Mucosa of descending colon (tissue), 3 donors: ENCODE data around the gene CLMN. TPM values are rescaled to one million over a fixed set of nuclear protein-coding genes. Genes with fewer than 3 reads are reported as not detected.

Source experiments
- ATAC-seq: fragments of 200-7000 bp; cut with Tn5 transposase; one replicate; pipeline ENCODE4 v1.9.1; 2020; ENCODE audit warnings: mild to moderate bottlenecking, moderate library complexity
- DNase-seq, 3 donors: peaks; one replicate each; pipeline ENCODE4 v3.0.0-alpha.2; 2020
- H3K36me3 ChIP-seq: fragments of 200-600 bp; one replicate; pipeline ENCODE4 v1.8.0; 2021; ENCODE audit warnings: low read depth, mild to moderate bottlenecking
- H3K4me1 ChIP-seq: fragments of 200-600 bp; one replicate; pipeline ENCODE4 v1.8.0; 2021; ENCODE audit warnings: low read depth, mild to moderate bottlenecking
- H3K4me3 ChIP-seq: fragments of 200-600 bp; one replicate; pipeline ENCODE4 v1.8.0; 2021; ENCODE audit warnings: mild to moderate bottlenecking
- H3K9me3 ChIP-seq: fragments of 200-600 bp; one replicate; pipeline ENCODE4 v1.8.0; 2021; ENCODE audit warnings: mild to moderate bottlenecking
- CTCF ChIP-seq: fragments of 200-600 bp; IDR thresholded peaks from one replicate; pipeline ENCODE4 v1.8.0; 2022; ENCODE audit warnings: antibody characterized with exemption, mild to moderate bottlenecking
- intact Hi-C, 2 donors: fragments of 100-400 bp; cut with DNase I in 1 of 2; cut with micrococcal nuclease in 1 of 2; formaldehyde crosslinking; loops; one replicate each; pipeline versions ENCODE4 v1.11.0 to v1.11.1; 2022; cut with DNase I, micrococcal nuclease
- total RNA-seq, 3 donors: library from RNA; stranded (reverse); fragmentation: NEBNext Ultra II Directional in 2 of 3; extraction: Animal tissue kit (Norgen Biotek cat#: 25700) in 2 of 3; gene quantifications; one replicate each; pipeline versions ENCODE4 v1.2.1 to v1.2.4, GENCODE V29; 2021 to 2023
- donor health status: DM: no; HTN: no; CAD: no; lungs with moderate emphysema.
- donor health status: DM: no; HTN: no; CAD: no.
- donor health status: DM: no; HTN: yes; CAD: no.

CLMN gene
- total RNA-seq, 3 donors from 2014 or later = 73.7 to 200 (median 132) TPM

- no peak for TF ChIP-seq CTCF
- Histone ChIP-seq H3K36me3 (no peaks in the 10 kb centered on the region), H3K4me3 (no peak overlapping the region), H3K9me3 (no peaks in the 10 kb centered on the region), H3K4me1 (peaks cover 20% of the 10 kb centered on the region)
- ATAC-seq = peak; percentile 23
- intact Hi-C loops = no loop called here
- no peak for DNase-seq
These were observed 23.9 kb downstream of the CLMN start for GRCh38 chr14:95295600-95296376.

GRCh38 chr14:95294834-95295599, 24.7 kb downstream of the CLMN start:
- ATAC-seq (peak; percentile 56), DNase-seq (no peak)
- H3K4me1 ChIP-seq = peaks cover 23% of the 10 kb centered on the region
- no peak overlapping the region for H3K4me3 ChIP-seq
- no peaks in the 10 kb centered on the region for H3K9me3 ChIP-seq
- H3K36me3 ChIP-seq = no peaks in the 10 kb centered on the region
- no peak for TF ChIP-seq CTCF
- intact Hi-C loops = no loop called here

- Histone ChIP-seq H3K4me3 (no peak overlapping the region), H3K4me1 (peaks cover 23% of the 10 kb centered on the region), H3K36me3 (no peaks in the 10 kb centered on the region), H3K9me3 (no peaks in the 10 kb centered on the region)
- intact Hi-C loops = no loop called here
- no peak for TF ChIP-seq CTCF
- no peak for ATAC-seq
- DNase-seq = no peak
These were observed 25.4 kb downstream of the CLMN start for GRCh38 chr14:95294320-95294719.

GRCh38 chr14:95293449-95293848, 26.3 kb downstream of the CLMN start:
- H3K36me3 ChIP-seq = no peaks in the 10 kb centered on the region
- intact Hi-C loops = no loop called here
- ATAC-seq (no peak), DNase-seq (no peak)
- TF ChIP-seq CTCF = no peak
- peaks cover 23% of the 10 kb centered on the region for H3K4me1 ChIP-seq
- H3K9me3 ChIP-seq = no peaks in the 10 kb centered on the region
- no peak overlapping the region for H3K4me3 ChIP-seq

- H3K4me3 ChIP-seq = no peak overlapping the region
- intact Hi-C loops = no loop called here
- ATAC-seq (no peak), DNase-seq (no peak)
- peaks cover 23% of the 10 kb centered on the region for H3K4me1 ChIP-seq
- no peaks in the 10 kb centered on the region for H3K36me3 ChIP-seq
- no peaks in the 10 kb centered on the region for H3K9me3 ChIP-seq
- no peak for TF ChIP-seq CTCF
These were observed 26.9 kb downstream of the CLMN start for GRCh38 chr14:95292660-95293425.
